NOMO-1 treated with DMSO at 0.1 percent for 48 hours (cell line): Measurements from ENCODE around the gene NHLRC4.

Experiments
- DNase-seq: peaks from one replicate; lab custom pipeline; 2025; ENCODE audit not compliant: unreplicated experiment; lab: John Stamatoyannopoulos, UW

NHLRC4 gene

DNA sequence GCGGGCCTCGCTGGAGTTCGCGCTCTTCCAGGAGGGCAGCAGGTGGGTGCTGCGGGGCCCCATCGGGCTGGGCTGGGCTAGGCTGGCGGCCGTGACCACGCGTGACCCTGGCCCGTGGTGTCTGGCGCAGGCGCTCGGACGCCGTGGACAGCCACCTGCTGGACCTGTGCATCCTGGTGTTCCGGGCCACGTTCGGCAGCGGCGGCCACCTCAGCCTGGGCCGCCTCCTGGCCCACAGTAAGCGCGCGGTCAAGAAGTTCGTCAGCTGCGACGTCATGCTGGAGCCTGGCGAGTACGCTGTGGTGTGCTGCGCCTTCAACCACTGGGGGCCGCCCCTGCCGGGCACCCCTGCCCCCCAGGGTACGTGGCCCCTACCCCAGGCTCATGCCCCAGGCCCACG is 14.6 kb upstream of the NHLRC4 start:
- no peak for DNase-seq

- DNase-seq, result no peak
Observed at GRCh38 chr16:553601-554296, 13.1 kb upstream of the NHLRC4 start.

DNA sequence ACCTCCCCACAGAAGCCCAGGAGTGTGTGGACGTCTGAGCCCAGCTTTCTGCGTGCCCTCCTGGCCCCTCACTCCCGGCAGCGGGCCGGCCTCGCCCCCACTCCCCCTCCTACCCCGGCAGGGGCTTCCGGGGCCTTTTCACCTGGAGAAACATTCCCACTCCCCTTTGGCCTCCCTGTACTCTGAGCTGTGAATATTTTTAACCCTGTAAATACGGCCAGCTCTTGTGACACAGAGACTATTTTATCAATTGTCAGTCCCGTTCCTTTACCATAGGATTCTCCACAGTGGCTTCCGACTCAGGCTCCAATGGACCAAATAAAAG is 12.5 kb upstream of the NHLRC4 start:
- DNase-seq, result no peak

DNA sequence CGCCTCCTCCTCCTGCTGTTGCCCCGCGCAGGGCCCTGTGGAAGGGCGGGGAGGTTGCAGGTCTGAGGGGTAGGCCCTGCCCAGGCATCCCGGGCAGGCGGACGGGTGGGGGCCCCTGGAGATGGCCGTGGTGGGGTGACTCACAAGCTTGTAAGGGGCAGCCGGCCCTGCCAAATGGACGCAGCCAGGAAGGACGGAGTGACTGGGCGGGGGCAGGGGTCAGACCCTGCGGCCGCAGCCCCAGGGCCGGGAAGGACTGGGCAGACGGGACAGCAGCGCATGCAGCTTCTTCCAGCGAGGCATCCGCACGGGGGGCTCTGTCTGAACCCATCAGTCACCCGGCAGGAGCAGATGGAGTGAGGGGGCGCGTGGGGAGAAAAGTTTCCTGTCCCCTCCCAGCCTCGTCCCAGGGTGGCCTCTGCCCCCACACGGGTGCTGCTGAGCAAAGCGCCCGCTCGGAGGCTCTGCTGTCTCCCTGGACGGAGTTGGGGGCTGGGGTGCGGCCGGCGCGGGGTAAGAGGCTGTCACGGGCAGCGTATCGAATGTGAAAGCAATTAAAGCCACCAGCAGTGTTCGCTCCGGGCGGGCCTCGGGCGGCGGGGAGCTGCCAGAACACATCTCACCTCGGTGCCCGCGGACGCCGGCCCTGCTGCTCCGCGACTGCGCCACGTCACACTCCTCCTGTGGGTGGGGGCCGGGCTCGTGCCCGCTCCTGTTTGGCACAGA is 12.0 kb upstream of the NHLRC4 start:
- DNase-seq, result no peak

GRCh38 chr16:555528-556473 is 11.0 kb upstream of the NHLRC4 start:
- DNase-seq, result no peak

- DNase-seq, result no peak
Observed at GRCh38 chr16:556474-557173, 10.2 kb upstream of the NHLRC4 start.

GRCh38 chr16:557463-558297 is 9.1 kb upstream of the NHLRC4 start:
- no peak for DNase-seq

- DNase-seq, result no peak
Observed at GRCh38 chr16:558298-559020, 8.3 kb upstream of the NHLRC4 start.

- DNase-seq, result no peak
Observed at GRCh38 chr16:559021-559380, 7.8 kb upstream of the NHLRC4 start.

DNA sequence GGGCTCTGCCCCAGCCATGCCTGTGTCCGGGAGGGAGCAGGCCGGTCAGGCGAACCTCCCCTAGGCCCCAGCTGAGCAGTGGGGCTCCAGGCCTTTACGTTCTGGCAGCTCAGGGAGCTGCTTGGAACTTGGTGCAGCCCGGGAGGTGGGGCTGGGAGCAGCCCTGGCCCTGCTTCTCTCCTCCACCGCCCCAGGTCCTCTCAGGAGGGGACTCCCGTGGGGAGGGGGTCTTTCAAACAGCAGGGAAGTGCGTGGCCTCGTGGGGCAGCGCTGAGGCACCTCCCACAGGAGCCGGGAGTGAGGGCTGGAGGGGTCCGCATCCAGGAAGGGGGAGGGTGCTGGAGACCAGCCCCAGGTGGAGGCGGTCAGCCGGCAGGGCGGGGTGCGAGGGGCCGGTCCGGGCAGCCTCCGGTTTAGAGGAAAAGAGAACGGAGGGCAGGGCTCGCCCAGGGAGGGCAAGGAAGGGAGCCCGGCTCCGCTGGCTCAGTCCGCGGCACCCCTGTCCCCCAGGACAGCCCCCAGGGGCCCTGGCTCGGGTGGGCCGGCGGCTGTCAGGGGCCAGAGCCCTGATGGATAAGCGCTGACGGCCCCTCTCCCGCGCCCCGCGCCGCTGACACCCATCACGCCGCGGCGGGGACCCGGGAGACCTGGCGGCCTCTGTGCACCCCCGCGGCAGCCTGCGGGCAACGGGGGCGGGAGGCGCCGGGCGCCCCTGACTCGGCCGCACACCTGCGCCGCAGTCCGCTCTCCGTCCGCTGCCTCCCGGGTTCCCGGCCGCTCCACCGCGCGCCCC is 7.2 kb upstream of the NHLRC4 start:
- DNase-seq, result no peak

GRCh38 chr16:560204-560700 is 6.6 kb upstream of the NHLRC4 start, which contains the start of gene PRR35:
Gene PRR35 (plus strand): TSS chr16:560394. CDS start chr16:563295, 2,901 bp downstream.
- DNase-seq, result no peak

DNA sequence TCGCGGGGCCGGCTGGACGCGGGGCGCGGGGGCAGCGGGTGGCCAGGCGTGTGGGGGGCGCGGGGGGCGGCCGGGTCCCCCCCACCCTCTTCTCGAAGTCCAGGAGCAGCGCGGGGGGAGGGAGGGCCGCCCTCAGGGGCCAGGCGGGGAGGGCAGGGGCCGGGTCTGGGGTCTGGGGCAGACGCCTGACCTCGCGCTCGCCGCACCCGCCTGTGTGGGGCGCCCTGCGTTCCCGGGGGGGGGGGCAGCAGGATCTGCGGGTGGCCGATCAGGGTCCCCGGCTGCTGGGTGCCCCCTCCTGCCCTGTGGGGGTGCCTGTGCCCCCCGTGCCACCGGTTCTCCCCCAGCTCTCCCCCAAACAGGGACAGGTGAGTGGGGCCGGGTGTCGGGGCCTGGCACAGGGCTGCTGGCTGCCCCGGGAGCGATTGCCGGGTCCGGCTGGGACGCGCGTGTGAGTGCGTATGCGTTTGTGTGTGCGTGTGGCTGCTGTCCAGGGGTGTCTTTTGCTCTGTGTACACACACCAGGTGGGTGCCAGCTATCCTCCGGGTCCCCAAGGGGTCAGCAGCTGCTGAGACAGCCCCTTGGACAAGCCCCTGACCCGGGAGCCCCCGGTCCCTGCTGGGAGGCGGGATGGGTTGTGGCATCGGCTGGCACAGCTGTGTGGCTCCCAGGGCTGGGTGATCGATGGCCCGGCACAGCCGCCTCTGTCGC is 5.9 kb upstream of the NHLRC4 start:
- no peak for DNase-seq

GRCh38 chr16:561413-561794 is 5.4 kb upstream of the NHLRC4 start:
- DNase-seq, result no peak

- DNase-seq, result no peak
Observed at GRCh38 chr16:561957-562938, 4.6 kb upstream of the NHLRC4 start.

DNA sequence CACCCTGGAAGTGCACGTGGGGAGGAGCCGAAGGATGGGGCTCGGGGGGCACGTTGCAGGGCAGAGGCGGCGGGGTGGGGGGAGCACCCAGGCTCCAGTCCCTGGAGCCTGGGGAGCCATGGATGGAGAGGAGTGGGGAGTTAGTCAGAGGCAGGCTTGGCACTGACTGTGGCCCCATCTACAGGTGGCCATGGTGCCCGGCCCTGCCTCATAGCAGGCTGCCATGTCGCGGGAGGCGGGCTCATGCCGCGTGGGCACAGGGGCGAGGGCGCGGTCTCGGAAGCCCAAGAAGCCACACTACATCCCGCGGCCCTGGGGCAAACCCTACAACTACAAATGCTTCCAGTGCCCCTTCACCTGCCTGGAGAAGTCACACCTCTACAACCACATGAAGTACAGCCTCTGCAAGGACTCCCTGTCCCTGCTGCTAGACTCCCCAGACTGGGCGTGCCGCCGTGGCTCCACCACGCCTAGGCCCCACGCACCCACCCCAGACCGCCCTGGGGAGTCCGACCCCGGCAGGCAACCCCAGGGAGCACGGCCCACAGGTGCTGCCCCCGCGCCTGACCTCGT is 3.6 kb upstream of the NHLRC4 start:
- DNase-seq, result no peak

- DNase-seq, result no peak
Observed at GRCh38 chr16:564690-565418, 2.0 kb upstream of the NHLRC4 start.
